Activated CD8-positive, alpha-beta T cell treated with anti-CD3 and anti-CD28 coated beads, Interleukin-2, amount 10 ng/mL, durations not matched to agents 7 days and 5 days (primary cell): ENCODE results near the gene SCGB1A1. TPM values are rescaled to one million over a fixed set of nuclear protein-coding genes. Genes with fewer than 3 reads are reported as not detected.

Experiments
- ATAC-seq: fragments of 150-1000 bp; cut with Tn5 transposase; one replicate; pipeline ENCODE4 v1.10.0; 2021; ENCODE audit warnings: moderate library complexity
- CTCF ChIA-PET: fragments of 350-600 bp; sonication (Branson Sonifier 250); formaldehyde crosslinking; loops from one replicate; lab custom pipeline; 2021; ENCODE audit warnings: antibody characterized with exemption; lab: Charles Lee
- POLR2A ChIA-PET: fragments of 350-600 bp; sonication (Branson Sonifier 250); formaldehyde crosslinking; loops from one replicate; lab custom pipeline; 2021; ENCODE audit warnings: antibody characterized with exemption; lab: Charles Lee
- DNase-seq: peaks from one replicate; pipeline ENCODE4 v3.0.0-alpha.2; 2020
- H3K27ac Mint-ChIP-seq: one replicate; pipeline ENCODE4 v1.8.0; 2021; ENCODE audit warnings: mild to moderate bottlenecking, mixed read lengths
- H3K27me3 Mint-ChIP-seq: one replicate; pipeline ENCODE4 v1.8.0; 2021; ENCODE audit warnings: low read depth, mixed read lengths
- H3K36me3 Mint-ChIP-seq: one replicate; pipeline ENCODE4 v1.8.0; 2021; ENCODE audit warnings: low read depth, mixed read lengths
- H3K4me1 Mint-ChIP-seq: one replicate; pipeline ENCODE4 v1.8.0; 2021; ENCODE audit warnings: low read depth, mixed read lengths
- H3K4me3 Mint-ChIP-seq: one replicate; pipeline ENCODE4 v1.8.0; 2021; ENCODE audit warnings: mild to moderate bottlenecking, mixed read lengths
- H3K9me3 Mint-ChIP-seq: one replicate; pipeline ENCODE4 v1.8.0; 2022; ENCODE audit warnings: mixed read lengths; ENCODE audit not compliant: insufficient read depth
- total RNA-seq, 2 experiments: library from RNA; stranded (reverse); gene quantifications; one replicate each; pipeline ENCODE4 v1.2.3, GENCODE V29; 2021

SCGB1A1 gene
- total RNA-seq, 2 experiments from 2014 or later = not detected

DNA sequence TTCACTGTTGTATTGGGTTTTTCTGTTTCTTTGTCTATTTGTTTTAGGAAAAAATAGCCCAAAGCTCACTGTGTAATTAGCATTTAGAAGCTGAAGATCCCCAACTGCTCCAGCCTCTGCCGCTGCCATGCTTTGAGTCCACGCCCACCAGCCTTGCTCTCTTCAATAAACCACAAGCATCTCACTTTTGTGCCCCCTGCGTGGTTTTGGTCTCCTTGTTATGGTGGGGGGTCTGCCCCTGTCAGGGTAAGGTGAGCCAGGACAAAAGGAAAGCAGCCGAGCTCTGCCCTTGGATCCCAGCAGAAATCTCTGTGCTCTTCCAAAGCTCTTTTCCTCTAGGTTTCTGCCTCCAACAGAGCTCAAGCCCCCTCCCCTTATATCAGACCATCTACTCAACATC is 4.2 kb downstream of the SCGB1A1 start:
- H3K27me3 Mint-ChIP-seq = peaks cover 15% of the 10 kb centered on the region
- no peaks in the 10 kb centered on the region for H3K9me3 Mint-ChIP-seq
- ChIA-PET POLR2A (no interaction called here), CTCF (interaction anchor here (1.0 to 9.3 kb wide), 7 partner anchors 9 to 138 kb away, joined by 3 to 294 read pairs (median 24); partner anchors contain the start of gene AHNAK)
- H3K4me1 Mint-ChIP-seq = peaks cover 42% of the 10 kb centered on the region
- no peak overlapping the region for H3K27ac Mint-ChIP-seq
- H3K4me3 Mint-ChIP-seq = no peak overlapping the region
- DNase-seq = no peak
- ATAC-seq = no peak
- no peaks in the 10 kb centered on the region for H3K36me3 Mint-ChIP-seq

DNA sequence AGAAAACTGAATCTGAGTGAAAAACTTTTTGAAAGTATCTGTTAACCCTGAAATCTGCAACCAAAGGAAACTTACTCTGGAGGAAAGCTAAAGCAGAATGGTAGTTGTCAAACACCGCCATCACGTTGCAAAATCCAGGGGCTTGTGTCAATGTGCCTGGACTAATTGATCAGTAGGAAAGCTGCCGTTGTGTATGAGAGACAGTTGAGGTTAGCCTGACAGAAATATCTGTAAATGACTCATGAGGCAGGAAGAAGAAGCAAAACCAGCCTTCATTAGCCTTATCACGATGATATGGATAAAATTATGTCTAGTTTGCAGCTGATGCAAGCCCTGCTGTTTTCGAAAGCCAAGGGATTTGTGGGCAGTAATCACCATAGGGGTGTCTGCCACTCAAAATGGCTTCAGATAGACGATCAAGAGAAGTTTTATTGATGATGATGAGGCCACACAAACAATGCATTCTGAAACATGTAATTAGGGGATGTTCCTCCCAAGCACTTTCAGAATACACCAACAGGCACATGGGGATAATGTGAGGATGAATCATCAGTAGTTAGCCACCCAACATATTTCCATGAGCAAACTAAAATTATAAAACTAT is 8.9 kb downstream of the SCGB1A1 start:
- Mint-ChIP-seq H3K27ac (peak overlapping the region; percentile 84), H3K36me3 (no peaks in the 10 kb centered on the region), H3K4me3 (peak overlapping the region; percentile 2), H3K4me1 (peaks cover 79% of the 10 kb centered on the region), H3K27me3 (peaks cover 6% of the 10 kb centered on the region), H3K9me3 (no peaks in the 10 kb centered on the region)
- peak; percentile 35 for DNase-seq
- ATAC-seq = peak; percentile 34
- ChIA-PET POLR2A (interaction anchor here (0.6 to 2.6 kb wide), 8 partner anchors 9 to 326 kb away, joined by 3 to 10 read pairs (median 3); partner anchors contain the start of genes TUT1 and ZBTB3), CTCF (interaction anchor here (1.1 to 9.3 kb wide), 5 partner anchors 26 to 133 kb away, joined by 4 to 294 read pairs (median 16); partner anchors contain the start of gene AHNAK)

DNA sequence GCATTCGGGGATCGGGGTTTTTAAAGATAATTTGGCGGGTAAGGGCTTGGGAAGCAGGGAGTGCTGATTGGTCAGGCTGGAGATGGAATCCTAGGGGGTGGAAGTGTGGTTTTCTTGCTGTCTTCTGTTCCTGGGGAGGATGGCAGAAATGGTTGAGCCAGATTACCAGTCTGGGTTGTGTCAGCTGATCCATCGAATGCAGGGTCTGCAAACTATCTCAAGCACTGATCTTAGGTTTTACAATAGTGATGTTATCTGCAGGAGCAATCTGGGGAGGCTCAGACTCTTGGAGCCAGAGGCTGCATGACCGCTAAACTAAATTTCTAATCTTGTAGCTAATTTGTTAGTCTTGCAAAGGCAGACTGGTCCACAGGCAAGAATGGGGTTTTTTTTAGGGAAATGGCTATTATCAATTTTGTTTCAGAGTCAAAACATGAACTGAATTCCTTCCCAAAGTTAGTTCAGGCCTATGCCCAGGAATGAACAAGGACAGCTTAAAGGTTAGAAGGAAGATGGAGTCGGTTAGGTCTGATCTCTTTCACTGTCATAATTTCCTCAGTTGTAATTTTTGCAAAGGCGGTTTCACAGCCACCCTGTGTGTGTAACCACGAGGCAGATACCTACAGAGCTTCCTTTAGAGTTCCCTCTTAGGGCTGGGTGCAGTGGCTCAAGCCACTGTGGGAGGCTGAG is 10.2 kb downstream of the SCGB1A1 start:
- Mint-ChIP-seq H3K27ac (peak overlapping the region; percentile 6), H3K4me1 (peaks cover 80% of the 10 kb centered on the region), H3K36me3 (no peaks in the 10 kb centered on the region), H3K27me3 (no peaks in the 10 kb centered on the region), H3K9me3 (no peaks in the 10 kb centered on the region), H3K4me3 (no peak overlapping the region)
- DNase-seq (no peak), ATAC-seq (no peak)
- POLR2A ChIA-PET = interaction anchor here (0.8 to 2.6 kb wide), 5 partner anchors 58 to 162 kb away, joined by 3 to 10 read pairs (median 3); partner anchors contain the start of gene TUT1
- CTCF ChIA-PET = interaction anchor here (0.9 to 9.3 kb wide), 6 partner anchors 27 to 162 kb away, joined by 3 to 294 read pairs (median 11); partner anchors contain the start of genes AHNAK and TUT1

DNA sequence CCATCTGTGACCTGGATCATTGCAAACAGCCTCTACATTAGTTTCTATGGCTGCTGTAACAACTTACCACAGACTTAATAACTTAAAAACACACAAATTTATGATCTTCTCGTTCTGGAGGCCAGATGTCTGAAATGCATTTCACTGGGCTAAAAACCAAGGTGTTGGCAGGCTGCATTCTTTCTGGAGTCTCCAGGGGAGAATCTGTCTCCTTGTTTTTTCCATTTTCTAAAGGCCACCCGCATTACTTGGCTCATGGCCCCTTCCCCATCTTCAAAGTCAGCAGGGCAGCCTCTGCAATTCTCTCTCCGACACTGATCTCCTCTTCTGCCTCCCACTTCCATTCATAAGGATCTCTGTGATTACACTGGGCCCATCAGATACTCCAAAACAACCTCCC is 11.6 kb downstream of the SCGB1A1 start:
- ChIA-PET POLR2A (no interaction called here), CTCF (no interaction called here)
- H3K4me1 Mint-ChIP-seq = peaks cover 79% of the 10 kb centered on the region
- H3K27ac Mint-ChIP-seq = no peak overlapping the region
- no peaks in the 10 kb centered on the region for H3K36me3 Mint-ChIP-seq
- no peak overlapping the region for H3K4me3 Mint-ChIP-seq
- ATAC-seq (no peak), DNase-seq (no peak)
- no peaks in the 10 kb centered on the region for H3K9me3 Mint-ChIP-seq
- no peaks in the 10 kb centered on the region for H3K27me3 Mint-ChIP-seq

DNA sequence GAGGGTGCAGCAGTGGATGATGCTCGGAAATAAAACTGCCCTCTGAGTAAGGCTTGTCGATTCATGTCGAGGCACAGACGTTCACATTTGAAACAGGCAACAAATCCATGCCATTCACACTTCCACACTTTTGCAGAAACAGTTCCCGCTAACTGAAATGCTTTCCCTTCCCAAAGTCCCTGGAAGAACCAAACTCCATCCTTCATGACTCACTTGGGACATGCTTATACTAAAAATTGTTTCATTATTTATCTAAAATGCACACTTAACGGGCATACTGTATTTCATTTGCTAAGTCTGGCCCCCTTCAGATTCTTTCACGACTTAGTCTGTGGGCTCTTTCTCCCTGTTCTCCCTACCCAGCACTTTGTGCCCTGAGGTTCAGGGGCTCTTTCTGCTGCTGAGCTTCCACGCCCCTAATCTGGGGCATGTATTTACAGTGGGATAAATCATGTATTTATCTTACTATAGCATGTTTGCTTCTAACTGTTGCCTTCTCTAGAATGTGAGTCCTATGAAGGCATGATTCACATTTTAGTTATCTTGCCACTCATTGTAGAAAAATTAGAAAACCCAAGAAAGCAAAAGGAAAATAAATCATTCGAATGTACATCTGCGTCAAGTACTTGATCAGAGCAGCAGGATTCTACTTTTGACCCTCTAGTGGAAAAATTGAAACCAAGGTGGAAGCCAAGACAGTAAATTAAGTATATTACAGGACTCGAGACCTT is 12.5 kb downstream of the SCGB1A1 start:
- Mint-ChIP-seq H3K27ac (no peak overlapping the region), H3K4me3 (no peak overlapping the region), H3K36me3 (no peaks in the 10 kb centered on the region), H3K4me1 (peaks cover 80% of the 10 kb centered on the region), H3K9me3 (no peaks in the 10 kb centered on the region), H3K27me3 (no peaks in the 10 kb centered on the region)
- ChIA-PET CTCF (no interaction called here), POLR2A (interaction anchor here (0.6 kb wide), 1 partner anchor 463 kb away, joined by 3 read pairs; no protein-coding TSS in a partner anchor)
- no peak for ATAC-seq
- no peak for DNase-seq

DNA sequence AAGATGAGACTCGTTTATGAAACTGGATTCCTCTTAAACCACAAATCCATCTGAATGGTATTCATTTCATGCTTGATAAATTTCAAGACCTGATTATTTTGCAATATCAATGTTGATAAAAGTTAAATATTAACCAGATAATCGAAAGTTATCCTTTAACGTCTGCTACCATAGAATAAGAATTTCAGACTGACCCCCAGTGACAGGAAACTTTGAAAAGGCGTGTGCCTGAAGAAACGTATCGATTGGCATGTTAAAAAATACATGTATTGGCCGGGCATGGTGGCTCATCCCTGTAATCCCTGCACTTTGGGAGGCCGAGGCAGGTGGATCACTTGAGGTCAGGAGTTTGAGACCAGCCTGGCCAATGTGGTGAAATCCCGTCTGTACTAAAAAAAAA is 13.9 kb downstream of the SCGB1A1 start:
- DNase-seq = no peak
- Mint-ChIP-seq H3K36me3 (no peaks in the 10 kb centered on the region), H3K4me1 (peaks cover 68% of the 10 kb centered on the region), H3K9me3 (no peaks in the 10 kb centered on the region), H3K27ac (no peak overlapping the region), H3K4me3 (no peak overlapping the region), H3K27me3 (no peaks in the 10 kb centered on the region)
- ChIA-PET CTCF (interaction anchor here (2.5 kb wide), 1 partner anchor 8 kb away, joined by 14 read pairs; no protein-coding TSS in a partner anchor), POLR2A (no interaction called here)
- ATAC-seq = no peak

DNA sequence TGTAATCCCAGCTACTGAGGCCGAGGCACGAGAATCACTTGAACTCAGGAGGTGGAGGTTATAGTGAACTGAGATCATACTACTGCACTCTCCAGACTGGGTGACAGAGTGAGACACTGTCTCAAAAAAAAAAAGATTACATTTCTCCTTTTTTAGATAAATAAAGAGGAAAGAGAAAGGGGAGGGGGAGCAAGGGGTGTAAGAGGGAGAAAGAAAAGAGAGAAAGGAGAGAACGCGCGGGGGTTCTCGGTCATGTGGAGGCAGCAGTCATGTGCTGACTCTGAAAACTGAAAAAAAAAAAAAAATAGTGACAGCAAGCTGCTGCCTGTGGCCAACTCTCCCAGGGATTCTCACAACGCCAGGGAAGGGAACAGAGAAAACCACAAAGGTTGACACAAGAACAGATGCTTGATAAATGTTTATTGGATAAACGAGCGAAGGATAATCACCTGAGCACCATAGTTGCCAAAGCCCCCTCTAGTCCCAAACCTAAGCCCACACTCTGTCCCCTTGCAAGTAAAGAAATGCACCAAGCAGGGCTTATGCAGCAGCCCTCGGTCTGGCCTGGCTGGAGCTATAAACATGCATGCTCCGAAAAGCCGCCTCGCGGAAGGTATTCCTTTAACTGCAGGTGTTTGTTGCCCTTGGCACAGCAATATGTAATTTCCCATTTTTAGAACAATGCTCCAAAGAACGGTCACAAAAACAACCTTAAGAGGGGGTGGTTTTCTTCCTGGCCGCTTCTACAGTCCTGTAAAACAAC is 14.5 kb downstream of the SCGB1A1 start:
- ChIA-PET CTCF (interaction anchor here (1.3 to 2.5 kb wide), 3 partner anchors 9 to 110 kb away, joined by 3 to 14 read pairs (median 4); no protein-coding TSS in a partner anchor), POLR2A (no interaction called here)
- no peak overlapping the region for H3K4me3 Mint-ChIP-seq
- no peaks in the 10 kb centered on the region for H3K27me3 Mint-ChIP-seq
- no peaks in the 10 kb centered on the region for H3K36me3 Mint-ChIP-seq
- peaks cover 61% of the 10 kb centered on the region for H3K4me1 Mint-ChIP-seq
- DNase-seq (no peak), ATAC-seq (no peak)
- no peak overlapping the region for H3K27ac Mint-ChIP-seq
- H3K9me3 Mint-ChIP-seq = no peaks in the 10 kb centered on the region

DNA sequence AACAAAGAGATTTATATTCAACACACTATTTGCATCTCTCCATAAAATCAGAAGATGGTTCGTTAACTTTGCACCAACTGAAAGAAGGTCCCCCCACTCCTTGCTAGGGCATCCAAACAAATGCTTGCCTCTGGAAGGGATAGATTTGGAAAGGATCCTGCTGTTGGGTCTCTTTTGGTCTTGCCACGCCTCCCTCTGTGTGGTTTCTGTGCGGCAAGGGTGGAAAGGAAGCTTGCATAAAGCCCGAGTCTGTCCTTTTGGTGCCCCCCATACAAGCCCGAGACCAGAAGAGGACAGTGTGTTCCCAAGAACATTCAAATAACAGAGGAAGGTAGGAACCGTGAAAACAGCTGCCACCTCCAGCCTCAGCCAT is 15.1 kb downstream of the SCGB1A1 start:
- Mint-ChIP-seq H3K4me1 (peaks cover 56% of the 10 kb centered on the region), H3K4me3 (no peak overlapping the region)
- POLR2A ChIA-PET = no interaction called here

DNA sequence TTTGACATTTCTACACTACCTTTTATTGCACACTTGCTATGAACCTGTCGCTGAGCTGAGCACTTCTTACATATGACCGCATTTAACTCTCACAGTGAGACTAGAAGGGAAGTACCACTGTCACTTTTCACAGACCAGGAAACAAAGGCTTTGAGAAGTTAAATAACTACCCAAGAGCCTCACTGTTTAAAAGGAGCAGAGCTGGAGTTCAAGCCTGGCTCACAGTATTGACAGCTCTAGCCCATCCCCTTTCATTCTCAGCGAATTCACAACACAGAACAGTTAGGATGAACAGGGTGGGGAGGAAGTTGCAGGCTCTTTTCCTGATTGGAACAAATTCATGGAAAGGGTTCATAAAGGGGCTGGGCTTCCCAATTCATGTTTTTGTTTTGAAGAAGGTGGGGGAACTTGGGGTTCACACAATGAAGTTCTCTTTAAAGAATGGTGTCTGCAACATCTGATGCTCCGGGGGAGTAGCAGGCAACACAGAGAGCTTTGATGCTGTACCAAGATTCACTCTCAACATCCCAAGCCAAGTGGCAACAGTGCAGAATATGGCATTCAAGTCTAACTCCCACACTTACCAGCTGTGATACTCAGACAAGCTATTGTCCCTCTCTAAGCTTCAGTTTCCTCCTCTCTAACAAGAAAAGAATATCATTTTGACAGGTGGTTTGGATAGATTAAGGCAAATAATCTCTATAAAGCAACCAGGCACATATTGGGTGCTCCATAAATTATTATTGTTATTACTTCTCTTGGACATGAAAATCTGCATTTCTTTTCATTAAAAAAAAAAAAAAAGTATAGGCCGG is 17.2 kb downstream of the SCGB1A1 start:
- no peak overlapping the region for H3K4me3 Mint-ChIP-seq
- ATAC-seq = no peak
- no peaks in the 10 kb centered on the region for H3K27me3 Mint-ChIP-seq
- DNase-seq = no peak
- POLR2A ChIA-PET = interaction anchor here (0.6 to 1.9 kb wide), 3 partner anchors 9 to 63 kb away, joined by 3 to 6 read pairs (median 5); no protein-coding TSS in a partner anchor
- peaks cover 39% of the 10 kb centered on the region for H3K4me1 Mint-ChIP-seq
- CTCF ChIA-PET = interaction anchor here (0.7 to 3.0 kb wide), 6 partner anchors 12 to 155 kb away, joined by 3 to 24 read pairs (median 4); partner anchors contain the start of gene TUT1
- no peak overlapping the region for H3K27ac Mint-ChIP-seq
- no peaks in the 10 kb centered on the region for H3K9me3 Mint-ChIP-seq
- H3K36me3 Mint-ChIP-seq = no peaks in the 10 kb centered on the region

More for the DNA sequence above, 15.1 kb downstream of the SCGB1A1 start:
- no peaks in the 10 kb centered on the region for H3K27me3 Mint-ChIP-seq
- ATAC-seq (no peak), DNase-seq (no peak)
- no peaks in the 10 kb centered on the region for H3K36me3 Mint-ChIP-seq
- H3K9me3 Mint-ChIP-seq = no peaks in the 10 kb centered on the region
- CTCF ChIA-PET = interaction anchor here (1.3 to 2.5 kb wide), 3 partner anchors 9 to 109 kb away, joined by 3 to 14 read pairs (median 4); no protein-coding TSS in a partner anchor
- no peak overlapping the region for H3K27ac Mint-ChIP-seq

DNA sequence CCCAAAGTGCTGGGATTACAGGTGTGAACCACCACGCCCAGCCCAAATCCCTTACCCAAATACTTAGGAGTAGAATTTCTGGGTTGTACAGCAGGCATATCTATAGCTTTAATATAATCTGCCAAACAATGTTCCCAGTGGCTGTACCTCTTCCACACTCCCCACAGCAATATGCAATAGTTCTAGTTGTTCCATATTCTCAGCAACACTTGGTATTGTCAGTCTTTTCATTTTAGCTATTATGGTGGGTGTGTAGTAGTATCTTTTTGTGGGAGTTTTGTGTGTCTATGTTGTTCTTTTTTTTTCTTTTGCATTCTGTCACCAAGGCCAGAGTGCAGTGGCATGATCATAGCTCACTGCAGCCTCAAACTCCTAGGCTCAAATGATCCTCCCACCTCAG is 18.8 kb downstream of the SCGB1A1 start:
- Mint-ChIP-seq H3K36me3 (no peaks in the 10 kb centered on the region), H3K4me1 (peaks cover 28% of the 10 kb centered on the region), H3K9me3 (no peaks in the 10 kb centered on the region), H3K4me3 (no peak overlapping the region), H3K27ac (no peak overlapping the region), H3K27me3 (no peaks in the 10 kb centered on the region)
- POLR2A ChIA-PET = interaction anchor here (0.6 to 1.9 kb wide), 2 partner anchors 11 to 62 kb away, joined by 4 to 5 read pairs; no protein-coding TSS in a partner anchor
- ATAC-seq = no peak
- CTCF ChIA-PET = interaction anchor here (1.1 to 3.0 kb wide), 3 partner anchors 14 to 105 kb away, joined by 3 to 24 read pairs (median 11); no protein-coding TSS in a partner anchor
- DNase-seq = no peak
